ENCODE data around the gene JAKMIP2. TPM values are rescaled to one million over a fixed set of nuclear protein-coding genes. Genes with fewer than 3 reads are reported as not detected.
A peak's percentile ranks its signal among the peaks of the same experiment; 100 is the strongest.
"Not testable (repeated sequence)": the region's sequence is repeated elsewhere in the genome, so short reads cannot be mapped to it uniquely, and the experiment has no call there.

Gene JAKMIP2
- total RNA-seq, 1 donor from 2014 or later: 14.6 TPM

DNA sequence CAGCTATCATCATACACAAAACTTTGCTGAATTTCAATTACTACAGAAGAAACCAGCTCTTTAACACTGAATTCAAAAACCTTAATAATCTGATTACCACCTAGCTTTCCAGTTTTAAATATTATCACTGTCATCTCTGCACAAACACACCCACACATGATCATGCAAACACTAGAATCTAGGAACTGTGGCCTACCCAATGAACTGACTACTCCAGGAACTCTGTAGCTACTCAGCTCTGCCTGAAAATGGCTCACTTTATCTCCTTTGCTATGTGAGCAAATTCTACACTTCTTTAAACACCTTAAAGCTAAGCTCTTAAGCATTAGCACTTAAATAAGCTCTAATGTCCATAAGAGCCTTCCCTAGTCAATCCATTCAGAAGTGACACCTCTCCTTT is 149.4 kb downstream of the JAKMIP2 start:
- ATAC-seq (no peak), DNase-seq (ENCODE audit: low spot score) (no peak)
- intact Hi-C loops (cut with DNase I): no loop called here

DNA sequence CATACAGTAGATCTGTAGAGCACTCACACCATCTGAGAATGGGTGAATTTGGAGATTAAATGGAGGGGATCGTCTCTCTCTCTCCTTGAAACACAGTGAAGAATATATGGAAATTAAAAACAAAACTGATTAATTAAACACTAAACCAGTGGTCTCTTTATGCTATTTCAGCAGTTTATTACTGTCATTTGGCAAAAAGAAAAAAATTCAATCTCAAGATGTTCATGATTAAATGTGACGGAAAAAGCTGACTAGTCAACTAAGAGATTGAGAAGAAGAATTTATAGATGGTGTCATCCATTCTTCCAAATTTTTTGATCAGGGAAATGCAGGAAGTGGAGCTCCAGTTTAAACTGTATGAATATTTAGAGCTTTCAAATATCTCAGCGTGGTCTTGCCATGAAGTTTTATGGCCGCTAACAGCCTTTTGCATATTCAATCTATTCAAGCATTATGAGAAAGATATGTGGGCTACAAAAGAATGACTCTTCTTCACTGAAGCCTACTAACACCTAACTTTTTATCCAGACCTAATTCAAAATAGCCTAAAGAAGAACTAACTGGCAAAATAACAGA is 151.0 kb downstream of the JAKMIP2 start:
- intact Hi-C loops (cut with DNase I): no loop called here
- ATAC-seq (no peak), DNase-seq (ENCODE audit: low spot score) (no peak)

DNA sequence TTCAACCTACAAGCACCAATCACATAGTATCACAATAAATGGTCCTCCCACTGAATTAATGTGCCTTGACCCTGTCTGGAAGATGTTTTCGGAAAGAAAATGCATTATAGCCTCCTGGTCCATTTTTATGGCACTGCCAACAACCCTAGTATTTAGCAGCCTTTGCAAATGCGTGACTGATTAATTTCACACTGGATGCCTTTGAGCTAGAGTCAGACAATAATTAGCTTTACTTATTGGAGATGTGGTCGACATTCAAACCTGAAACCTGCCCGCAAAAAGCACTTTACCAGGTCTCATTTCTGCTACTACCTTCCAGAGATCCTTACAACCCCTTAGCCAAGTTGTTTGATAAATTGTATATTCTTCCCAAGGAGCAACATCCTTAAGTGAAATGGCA is 153.3 kb downstream of the JAKMIP2 start:
- intact Hi-C loops (cut with DNase I): loop anchor here (10.0 kb wide), 1 partner anchor 196 kb away; no protein-coding TSS in a partner anchor
- DNase-seq (ENCODE audit: low spot score) (no peak), ATAC-seq (no peak)

DNA sequence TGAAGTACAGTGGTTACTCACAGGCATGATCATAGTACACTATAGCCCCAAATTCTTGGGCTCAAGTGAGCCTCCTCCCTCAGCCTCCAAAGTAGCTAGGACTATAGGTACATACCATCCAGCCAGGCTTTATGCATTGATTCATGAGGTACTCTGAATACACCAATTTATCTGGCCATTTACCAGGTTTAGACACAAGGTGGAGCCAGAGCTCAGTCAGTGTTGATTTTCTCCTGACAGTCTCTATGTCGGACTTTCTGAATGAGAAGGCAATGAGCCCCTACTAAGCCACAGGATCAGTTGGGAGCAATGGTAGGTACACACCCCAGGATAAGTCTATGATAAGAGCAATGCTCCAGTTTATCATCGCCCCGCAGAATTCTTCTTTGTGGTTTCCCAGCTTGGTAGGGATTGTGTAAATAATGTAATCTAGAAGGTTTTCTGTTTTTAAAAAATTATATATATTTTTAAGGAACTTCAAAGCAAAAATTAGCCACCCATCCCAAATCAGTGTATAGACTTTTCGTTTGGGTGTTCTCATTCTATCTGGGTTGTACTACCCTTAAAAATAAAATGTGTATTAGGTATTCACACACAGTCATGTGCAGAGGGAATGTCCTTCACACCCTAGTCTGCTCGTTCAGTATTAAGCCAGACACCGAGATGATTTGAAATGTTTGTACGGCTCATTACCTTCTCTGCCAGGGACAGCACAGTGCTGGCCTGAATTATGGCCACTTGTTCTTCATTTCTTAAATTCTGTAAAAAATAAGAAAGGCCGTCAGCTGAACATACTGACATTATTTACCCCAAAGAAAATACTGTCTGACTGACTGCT is 154.3 kb downstream of the JAKMIP2 start:
- ATAC-seq (peak; percentile 86), DNase-seq (ENCODE audit: low spot score) (peak; percentile 71)
- intact Hi-C loops (cut with DNase I): loop anchor here (10.0 kb wide), 1 partner anchor 197 kb away; no protein-coding TSS in a partner anchor

DNA sequence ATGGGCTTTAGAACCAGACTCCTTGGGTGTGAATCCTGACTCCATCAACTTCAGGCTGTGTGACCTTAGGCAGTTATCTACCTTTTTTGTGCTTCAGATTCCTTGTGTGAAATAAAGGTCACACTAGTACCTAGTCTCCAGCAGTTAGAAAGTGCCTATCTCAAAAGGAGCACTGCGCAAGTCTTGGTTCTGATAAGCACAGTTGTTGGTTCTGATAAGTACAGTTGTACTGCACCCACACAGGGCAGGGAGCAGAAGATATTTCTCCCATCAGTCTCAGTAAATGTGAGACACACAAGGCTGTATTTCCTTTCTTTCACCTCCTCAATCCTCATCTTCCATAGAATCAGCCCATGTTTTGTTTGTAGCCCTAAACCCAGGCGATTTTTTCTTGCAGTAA is 156.1 kb downstream of the JAKMIP2 start:
- no peak for ATAC-seq
- DNase-seq (ENCODE audit: low spot score): no peak
- intact Hi-C loops (cut with DNase I): loop anchor here (10.0 kb wide), 1 partner anchor 198 kb away; no protein-coding TSS in a partner anchor

DNA sequence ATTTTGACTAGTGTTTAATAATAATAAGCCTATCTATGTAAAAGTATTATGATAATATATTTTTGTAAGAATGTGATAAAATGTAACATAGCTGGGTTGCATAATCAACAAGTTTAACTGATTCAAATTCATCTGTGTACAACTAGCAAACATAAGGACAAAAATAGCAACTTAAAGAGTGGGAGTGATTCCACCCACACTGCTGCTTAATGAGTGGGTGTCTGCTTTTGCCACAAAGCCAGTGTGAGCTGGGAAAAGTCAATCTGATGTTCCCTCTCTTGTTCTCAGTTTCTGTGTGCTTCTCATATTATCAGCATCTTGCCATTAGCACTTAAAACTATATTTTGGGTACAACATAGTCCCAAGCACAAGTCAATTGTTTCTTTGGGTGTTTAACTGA is 161.5 kb downstream of the JAKMIP2 start:
- ATAC-seq (no peak), DNase-seq (ENCODE audit: low spot score) (no peak)
- intact Hi-C loops (cut with DNase I): loop anchor here (10.0 kb wide), 1 partner anchor 204 kb away; no protein-coding TSS in a partner anchor

DNA sequence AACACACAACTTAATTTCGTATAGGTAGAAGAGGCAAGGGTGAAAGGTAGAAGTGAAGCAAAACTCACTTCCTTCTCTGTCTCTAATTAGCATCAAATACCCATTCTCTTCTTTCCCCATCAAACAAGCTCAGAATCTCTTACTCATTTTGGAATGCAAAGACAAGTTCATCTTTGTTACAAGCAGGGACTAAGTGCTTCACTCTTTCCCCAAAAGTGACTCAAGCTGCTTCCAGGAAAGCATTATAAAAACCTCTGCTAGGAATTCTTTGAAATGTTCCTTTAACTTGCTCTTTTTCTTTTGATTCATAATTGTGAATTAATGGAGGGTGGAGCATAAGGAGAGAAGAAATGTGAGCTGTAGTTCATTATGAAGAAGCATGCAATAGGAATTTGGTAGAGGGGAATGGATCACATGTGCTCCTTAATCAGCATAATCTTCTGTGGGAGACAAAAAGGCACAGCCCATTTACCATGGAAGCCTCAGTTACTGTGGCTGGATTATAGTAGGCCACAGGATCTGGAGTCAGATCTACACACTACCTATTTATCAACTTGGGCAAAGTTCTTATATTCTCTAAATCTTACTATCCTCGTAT is 163.1 kb downstream of the JAKMIP2 start:
- intact Hi-C loops (cut with DNase I): no loop called here
- no peak for ATAC-seq
- DNase-seq (ENCODE audit: low spot score): no peak

DNA sequence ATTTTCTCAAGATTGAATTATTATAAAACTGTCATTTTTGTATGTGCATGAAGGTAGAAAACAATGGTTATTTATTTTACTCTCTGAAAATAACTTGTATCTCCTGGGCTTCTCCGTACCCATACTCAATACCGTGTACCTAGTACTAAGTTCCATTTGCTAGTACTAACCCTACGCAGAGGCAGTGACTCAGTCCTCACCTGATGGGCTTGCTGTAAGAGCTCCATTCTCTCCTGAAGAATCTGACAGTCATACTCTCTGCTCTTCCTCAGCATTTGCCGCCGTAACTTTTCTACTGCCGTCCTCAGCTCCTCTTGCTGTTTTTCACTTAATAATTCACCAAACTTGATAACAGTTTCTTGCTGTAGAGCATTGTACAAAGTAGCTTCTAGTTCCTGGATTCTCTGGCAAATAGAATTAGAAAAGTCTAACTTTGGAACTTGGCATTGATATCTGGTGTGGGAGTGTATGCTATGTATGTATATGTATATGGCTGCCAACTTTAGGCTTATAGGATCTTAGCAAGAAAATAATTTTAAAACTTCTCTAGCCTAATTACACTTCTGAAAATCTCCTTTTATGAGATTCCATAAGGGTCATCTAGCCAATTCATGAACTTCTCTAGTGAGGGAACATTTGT is 164.7 kb downstream of the JAKMIP2 start:
- intact Hi-C loops (cut with DNase I): no loop called here
- DNase-seq (ENCODE audit: low spot score): no peak
- ATAC-seq: no peak

DNA sequence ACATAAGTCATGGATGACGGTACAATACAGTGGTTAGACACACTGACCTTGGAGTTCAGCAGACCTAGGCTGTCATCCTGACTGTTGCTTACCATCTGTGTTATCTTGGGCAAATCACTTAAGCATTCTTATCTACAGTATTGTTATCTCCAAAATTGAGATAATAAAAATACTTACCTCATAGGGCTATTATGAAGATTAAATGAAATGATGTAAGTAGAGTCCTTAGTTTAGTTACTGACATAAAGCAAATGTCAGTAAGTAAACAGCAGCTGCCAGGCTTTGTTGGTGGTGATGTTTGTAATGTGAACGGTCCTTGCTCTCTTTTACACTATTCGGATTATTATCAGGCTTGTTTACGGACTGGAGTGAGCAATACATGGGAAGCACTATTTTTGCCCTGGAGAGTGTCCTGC is 165.3 kb downstream of the JAKMIP2 start:
- intact Hi-C loops (cut with DNase I): no loop called here
- DNase-seq (ENCODE audit: low spot score) (no peak), ATAC-seq (no peak)

DNA sequence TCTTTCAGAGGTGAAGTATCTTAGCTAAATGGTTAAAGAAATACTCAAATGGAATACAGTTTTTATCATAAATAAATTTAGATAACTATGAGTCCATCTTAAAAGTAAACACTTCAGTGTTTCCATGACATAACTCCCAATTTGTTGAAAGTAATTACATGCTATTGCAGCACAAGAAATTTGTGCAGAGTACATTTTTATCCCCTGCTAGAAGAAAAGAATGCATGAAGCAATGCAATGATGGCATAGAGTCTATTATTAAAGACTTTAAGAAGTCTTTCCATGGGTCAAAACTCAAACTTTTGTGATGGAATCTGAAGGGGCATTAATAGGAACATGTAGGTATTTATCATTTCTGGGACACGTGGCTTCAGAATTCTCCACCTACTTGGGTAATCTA is 166.1 kb downstream of the JAKMIP2 start:
- no peak for ATAC-seq
- intact Hi-C loops (cut with DNase I): no loop called here
- no peak for DNase-seq (ENCODE audit: low spot score)

DNA sequence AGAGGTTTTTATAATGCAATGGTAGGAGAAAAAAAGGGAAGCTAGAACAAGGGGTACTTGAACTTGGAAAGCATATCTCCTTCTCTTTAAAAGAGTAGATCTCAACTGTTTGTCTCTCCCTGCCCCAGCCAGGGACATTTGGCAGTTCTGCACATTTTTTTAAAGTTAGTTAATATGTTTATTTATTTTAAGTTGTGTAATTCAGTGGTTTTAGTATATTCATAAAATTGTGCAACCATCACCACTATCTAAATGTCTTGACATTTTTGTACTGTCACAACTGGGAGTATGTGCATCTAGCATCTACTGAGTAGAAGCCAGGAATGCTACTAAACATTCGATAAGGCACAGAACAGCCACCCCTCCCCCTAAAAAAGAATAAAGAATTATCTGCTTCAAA is 169.2 kb downstream of the JAKMIP2 start:
- no peak for ATAC-seq
- intact Hi-C loops (cut with DNase I): no loop called here
- no peak for DNase-seq (ENCODE audit: low spot score)

DNA sequence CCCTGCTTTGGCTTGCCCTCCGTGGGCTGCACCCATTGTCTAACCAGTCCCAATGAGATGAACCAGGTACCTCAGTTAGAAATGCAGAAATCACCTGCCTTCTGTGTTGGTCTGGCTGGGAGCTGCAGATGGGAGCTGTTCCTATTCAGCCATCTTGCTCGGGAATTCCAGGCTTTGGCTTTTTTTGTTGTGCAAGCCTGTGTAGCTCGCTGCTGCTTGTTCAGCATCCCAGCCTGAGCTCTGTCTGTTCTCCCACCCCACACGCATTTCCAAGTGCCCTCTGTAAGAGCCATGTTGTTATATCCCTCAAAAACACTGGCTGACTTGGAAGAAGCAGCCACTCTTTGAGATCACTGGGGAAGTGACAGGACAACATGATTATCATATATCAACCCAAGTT is 171.0 kb downstream of the JAKMIP2 start:
- ATAC-seq (no peak), DNase-seq (ENCODE audit: low spot score) (no peak)
- intact Hi-C loops (cut with DNase I): no loop called here

DNA sequence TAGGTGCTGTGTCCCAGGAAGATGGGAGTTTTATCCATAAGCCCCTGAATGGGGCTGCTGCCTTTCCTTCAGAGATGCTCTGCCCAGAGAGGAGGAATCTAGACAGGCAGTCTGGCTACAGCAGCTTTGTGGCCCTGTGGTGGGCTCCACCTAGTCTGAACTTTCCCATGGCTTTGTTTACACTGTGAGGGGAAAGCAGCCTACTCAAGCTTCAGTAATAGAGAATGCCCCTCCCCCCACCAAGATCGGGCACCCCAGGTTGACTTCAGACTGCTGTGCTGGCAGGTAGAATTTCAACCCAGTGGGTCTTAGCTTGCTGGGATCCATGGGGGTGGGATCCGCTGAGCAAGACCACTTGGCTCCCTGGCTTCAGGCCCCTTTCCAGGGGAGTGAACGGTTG is 171.7 kb downstream of the JAKMIP2 start:
- ATAC-seq: no peak
- intact Hi-C loops (cut with DNase I): no loop called here
- no peak for DNase-seq (ENCODE audit: low spot score)

DNA sequence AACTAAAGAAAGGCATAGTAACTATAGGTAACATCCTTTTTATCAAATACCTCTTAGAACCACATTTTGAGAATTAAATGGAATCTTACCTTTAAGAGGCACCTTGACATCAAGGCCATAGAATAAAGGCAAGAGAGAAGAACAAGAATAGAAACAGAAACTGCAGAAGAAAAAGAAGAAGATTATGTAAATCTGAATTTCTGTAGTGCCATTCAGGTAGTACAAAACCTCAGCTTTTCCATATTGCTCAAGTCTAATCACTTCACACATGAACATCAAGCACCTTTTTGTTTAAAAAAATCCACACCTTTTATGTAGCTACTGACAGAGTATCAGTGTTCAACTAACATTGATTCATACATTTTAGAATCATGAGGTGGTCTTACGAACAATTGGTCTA is 180.9 kb downstream of the JAKMIP2 start:
- intact Hi-C loops (cut with DNase I): no loop called here
- DNase-seq (ENCODE audit: low spot score) (no peak), ATAC-seq (no peak)

DNA sequence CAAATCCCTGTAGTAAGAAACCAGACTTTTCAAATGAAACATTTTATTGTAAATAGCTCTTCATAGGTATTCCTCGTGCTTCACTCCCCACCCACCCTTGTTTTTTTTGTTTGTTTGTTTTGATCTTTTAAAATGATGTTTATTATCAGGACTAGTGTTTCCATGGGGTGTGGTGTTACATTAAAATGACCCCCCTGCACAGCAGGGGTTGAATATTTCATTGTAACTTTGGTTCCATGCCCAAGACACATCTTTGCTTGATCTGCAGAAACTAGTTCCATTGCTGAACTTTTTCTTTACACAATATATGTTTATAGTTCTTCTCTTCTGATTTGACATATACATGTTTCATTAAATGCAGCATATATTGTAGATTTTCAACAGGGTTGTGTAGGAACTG is 191.4 kb downstream of the JAKMIP2 start:
- DNase-seq (ENCODE audit: low spot score) (no peak), ATAC-seq (no peak)
- intact Hi-C loops (cut with DNase I): no loop called here

DNA sequence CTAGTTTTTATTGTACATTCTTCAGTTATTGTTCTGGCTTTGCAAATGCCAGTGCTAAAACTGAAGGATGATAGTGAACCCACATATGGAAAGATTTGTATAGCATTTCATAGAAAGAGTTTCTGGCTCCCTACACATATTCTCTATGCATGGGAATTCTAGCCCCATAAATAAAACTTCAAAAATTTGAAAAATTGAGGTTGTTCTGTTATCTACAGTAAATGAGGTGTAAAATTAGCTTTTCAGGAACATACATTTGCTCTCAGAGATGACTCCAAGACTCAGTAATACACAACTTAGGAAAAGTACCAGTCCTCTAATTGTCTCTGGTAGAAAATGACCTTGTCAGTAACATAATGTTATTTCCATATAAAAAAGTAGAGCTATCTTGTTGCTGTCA is 192.4 kb downstream of the JAKMIP2 start:
- no peak for ATAC-seq
- intact Hi-C loops (cut with DNase I): no loop called here
- DNase-seq (ENCODE audit: low spot score): no peak

DNA sequence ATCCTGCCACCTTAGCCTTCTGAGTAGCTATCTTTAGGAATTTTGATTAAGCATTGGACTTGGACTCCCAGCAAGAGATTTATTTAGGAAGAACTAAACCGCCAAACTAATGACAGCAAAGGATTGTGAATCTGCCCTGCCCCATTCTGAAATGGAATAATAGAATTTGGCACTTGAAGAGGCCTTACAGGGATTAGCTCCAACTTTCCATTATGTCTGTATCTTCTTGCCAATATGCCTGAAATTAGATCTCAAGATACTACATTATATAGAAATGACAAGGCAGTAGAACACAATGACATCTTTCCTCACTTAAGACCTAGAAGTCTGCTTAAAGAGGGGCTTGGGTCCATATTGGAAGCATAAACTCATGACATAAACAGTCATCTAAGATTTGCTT is 195.7 kb downstream of the JAKMIP2 start:
- no peak for DNase-seq (ENCODE audit: low spot score)
- intact Hi-C loops (cut with DNase I): no loop called here
- no peak for ATAC-seq

DNA sequence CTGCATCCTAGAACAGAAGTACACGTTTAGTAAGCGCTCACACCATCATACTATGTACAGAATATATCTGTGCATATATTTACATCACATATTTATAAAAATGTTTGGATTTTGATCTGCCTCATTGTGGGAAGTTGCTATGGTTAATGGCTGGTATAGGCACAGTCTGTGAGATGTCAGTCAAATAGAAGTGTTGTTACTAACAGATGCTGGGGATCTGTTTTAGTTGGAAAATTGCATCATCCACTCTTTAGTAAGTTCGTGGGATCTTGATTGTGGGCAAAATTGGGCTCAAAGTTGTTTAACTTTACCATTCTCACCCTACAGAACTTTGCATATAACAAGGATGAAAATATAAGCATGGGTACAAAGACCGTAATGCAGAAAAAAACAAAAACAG is 196.3 kb downstream of the JAKMIP2 start:
- ATAC-seq (no peak), DNase-seq (ENCODE audit: low spot score) (no peak)
- intact Hi-C loops (cut with DNase I): no loop called here

DNA sequence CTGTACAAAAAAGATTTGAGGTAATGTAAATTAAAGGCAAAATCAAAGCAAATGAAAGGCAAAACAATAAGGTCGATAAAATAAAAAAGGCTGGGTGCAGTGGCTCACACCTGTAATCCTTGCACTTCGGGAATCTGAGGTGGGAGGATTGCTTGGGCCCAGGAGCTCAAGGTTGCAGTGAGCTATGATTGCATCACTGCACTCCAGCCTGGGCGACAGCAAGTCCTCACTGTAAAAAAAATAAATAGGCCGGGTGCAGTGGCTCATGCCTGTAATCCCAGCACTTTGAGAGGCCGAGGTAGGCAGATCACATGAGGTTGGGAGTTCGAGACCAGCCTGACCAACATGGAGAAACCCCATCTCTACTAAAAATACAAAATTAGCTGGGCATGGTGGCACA is 200.3 kb downstream of the JAKMIP2 start:
- DNase-seq (ENCODE audit: low spot score); intact Hi-C loops (cut with DNase I); ATAC-seq: not testable (repeated sequence)

DNA sequence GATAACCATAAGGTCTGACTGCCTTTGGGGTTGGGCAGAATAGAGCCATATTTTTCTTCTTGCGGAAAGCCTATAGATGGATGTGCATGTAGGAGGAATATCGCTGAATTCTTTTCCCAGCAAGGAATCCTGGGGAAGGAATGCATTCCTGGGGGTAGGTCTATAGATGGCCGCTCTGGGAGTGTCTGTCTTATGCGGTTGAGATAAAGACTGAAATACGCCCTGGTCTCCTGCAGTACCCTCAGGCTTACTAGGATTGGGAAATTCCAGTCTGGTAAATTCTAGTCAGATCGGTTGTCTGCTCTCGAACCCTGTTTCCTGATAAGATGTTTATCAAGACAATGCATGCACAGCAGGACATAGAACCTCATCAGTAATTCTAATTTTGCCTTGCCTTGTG is 202.1 kb downstream of the JAKMIP2 start:
- intact Hi-C loops (cut with DNase I); DNase-seq (ENCODE audit: low spot score); ATAC-seq: not testable (repeated sequence)

All from sciatic nerve (tissue), 2 donors.